HCT116 (cell line): ENCODE results near the gene ARFRP1. TPM values are rescaled to one million over a fixed set of nuclear protein-coding genes. Genes with fewer than 3 reads are reported as not detected.

Experiments
- ATAC-seq: fragments of 200-7000 bp; cut with Tn5 transposase; 2 replicates; pipeline ENCODE4 v1.9.1; 2020; ENCODE audit warnings: mild to moderate bottlenecking, moderate library complexity
- BruUV-seq: library from RNA; stranded (reverse); fragments of 400-500 nt; replicated peaks from 2 replicates; lab custom pipeline; 2021; lab: Mats Ljungman, UMichigan
- CTCF ChIA-PET: fragments of 300-600 bp; sonication (Branson Sonifier 250); formaldehyde crosslinking; loops from one replicate; lab custom pipeline; 2021; ENCODE audit warnings: antibody characterized with exemption; lab: Charles Lee
- POLR2A ChIA-PET: fragments of 300-600, 350-600 bp; sonication (Branson Sonifier 250); formaldehyde crosslinking; loops from one replicate; lab custom pipeline; 2021; ENCODE audit warnings: antibody characterized with exemption; lab: Charles Lee
- RAD21 ChIA-PET, 2 experiments: fragments of 300-600 bp; sonication (Branson Sonifier 250); formaldehyde crosslinking; loops; one replicate each; lab custom pipeline; 2023; ENCODE audit warnings: low total read pairs in 2 of 2; ENCODE audit not compliant: uncharacterized antibody in 2 of 2, unreplicated experiment in 2 of 2, low non-redundant PET in 1 of 2; lab: Charles Lee
- DNase-seq: peaks from one replicate; pipeline ENCODE4 v3.0.0-alpha.2; 2010; ENCODE audit warnings: low read depth, low spot score
- H2AFZ ChIP-seq: fragments of 200-600 bp; shearing (Covaris generic), sonication (generic); 2 replicates; pipeline ENCODE4 v1.6.1; 2017; ENCODE audit warnings: low read depth, mixed run types, mixed read lengths, antibody characterized with exemption, low read length; ENCODE audit not compliant: poor library complexity, severe bottlenecking
- H3K27ac ChIP-seq: 2 replicates; pipeline ENCODE4 v1.5.1; 2012; ENCODE audit warnings: low read depth, low read length
- H3K27me3 ChIP-seq: fragments of 200-600 bp; sonication (generic); 2 replicates; pipeline ENCODE4 v1.6.1; 2016; ENCODE audit warnings: mixed run types, low read length, mixed read lengths; ENCODE audit not compliant: insufficient read depth
- H3K36me3 ChIP-seq, 2 experiments: fragments of 200-500 bp in 1 of 2; fragments of 200-600 bp in 1 of 2; sonication (Bioruptor generic) in 1 of 2; sonication (generic) in 1 of 2; 2 replicates each; pipeline versions ENCODE4 v1.5.1 to v1.6.1; 2014 to 2016; ENCODE audit warnings: low read length in 2 of 2, inconsistent platforms in 1 of 2, mixed read lengths in 1 of 2, mixed run types in 1 of 2; ENCODE audit not compliant: insufficient read depth in 2 of 2, control insufficient read depth in 1 of 2
- H3K4me1 ChIP-seq, 2 experiments: fragments of 200-600 bp in 1 of 2; sonication (generic) in 1 of 2; 2 replicates each; pipeline versions ENCODE4 v1.5.1 to v1.6.1; 2012 to 2017; ENCODE audit warnings: low read length in 2 of 2, inconsistent platforms in 1 of 2, mild to moderate bottlenecking in 1 of 2, mixed read lengths in 1 of 2, mixed run types in 1 of 2, moderate library complexity in 1 of 2; ENCODE audit not compliant: insufficient read depth in 2 of 2, control insufficient read depth in 1 of 2
- H3K4me2 ChIP-seq: fragments of 200-600 bp; sonication (generic); 2 replicates; pipeline ENCODE4 v1.6.1; 2017; ENCODE audit warnings: mixed run types, low read length, mixed read lengths
- H3K4me3 ChIP-seq, 2 experiments: fragments of 200-600 bp in 1 of 2; sonication (generic) in 1 of 2; replicated peaks in 1 of 2; 2 replicates each; pipeline ENCODE4 v1.5.1; 2011 to 2016; ENCODE audit warnings: low read length in 2 of 2, control low read depth in 1 of 2, low read depth in 1 of 2, mild to moderate bottlenecking in 1 of 2, mixed read lengths in 1 of 2, mixed run types in 1 of 2
- H3K79me2 ChIP-seq: fragments of 200-600 bp; sonication (generic); 2 replicates; pipeline ENCODE4 v1.6.1; 2017; ENCODE audit warnings: mild to moderate bottlenecking, mixed run types, low read length, moderate library complexity, mixed read lengths; ENCODE audit not compliant: insufficient read depth
- H3K9ac ChIP-seq: fragments of 200-600 bp; sonication (generic); 2 replicates; pipeline ENCODE4 v1.6.1; 2016; ENCODE audit warnings: low read length, mixed read lengths
- H3K9me2 ChIP-seq: fragments of 200-600 bp; sonication (generic), shearing (Covaris generic); 2 replicates; pipeline ENCODE4 v1.6.1; 2017; ENCODE audit warnings: mixed run types, mild to moderate bottlenecking, moderate library complexity; ENCODE audit not compliant: insufficient read depth
- H3K9me3 ChIP-seq, 2 experiments: fragments of 200-500 bp in 1 of 2; fragments of 200-600 bp in 1 of 2; sonication (Bioruptor generic) in 1 of 2; sonication (generic) in 1 of 2; 2 replicates each; pipeline ENCODE4 v1.6.1; 2014 to 2017; ENCODE audit warnings: low read length in 2 of 2, mixed read lengths in 2 of 2, inconsistent platforms in 1 of 2, low read depth in 1 of 2, mild to moderate bottlenecking in 1 of 2, mixed run types in 1 of 2, moderate library complexity in 1 of 2; ENCODE audit not compliant: control insufficient read depth in 1 of 2, insufficient read depth in 1 of 2
- H4K20me1 ChIP-seq: fragments of 200-600 bp; sonication (generic), shearing (Covaris generic); 2 replicates; pipeline ENCODE4 v1.6.1; 2017; ENCODE audit warnings: mixed run types, mild to moderate bottlenecking, moderate library complexity; ENCODE audit not compliant: insufficient read depth
- CBX3 ChIP-seq: IDR thresholded peaks from 2 replicates; pipeline ENCODE4 v1.6.1; 2012; ENCODE audit warnings: low read depth
- CEBPB ChIP-seq: IDR thresholded peaks from 2 replicates; pipeline ENCODE4 v1.6.1; 2012; ENCODE audit warnings: low read depth
- EGR1 ChIP-seq: IDR thresholded peaks from 2 replicates; pipeline ENCODE4 v1.6.1; 2012; ENCODE audit warnings: low read depth
- ELF1 ChIP-seq: IDR thresholded peaks from 2 replicates; pipeline ENCODE4 v1.6.1; 2012; ENCODE audit warnings: low read depth, borderline replicate concordance
- EZH2 ChIP-seq: fragments of 200-600 bp; sonication (generic); IDR thresholded peaks from 2 replicates; pipeline ENCODE4 v1.6.1; 2017; ENCODE audit warnings: antibody characterized with exemption, mixed run types
- EZH2phosphoT487 ChIP-seq: fragments of 200-600 bp; IDR thresholded peaks from 2 replicates; pipeline ENCODE4 v1.6.1; 2018; ENCODE audit warnings: antibody characterized with exemption, borderline replicate concordance
- FOSL1 ChIP-seq: IDR thresholded peaks from 2 replicates; pipeline ENCODE4 v1.6.1; 2012; ENCODE audit warnings: low read depth
- JUND ChIP-seq: IDR thresholded peaks from 2 replicates; pipeline ENCODE4 v1.6.1; 2012
- POLR2A ChIP-seq: IDR thresholded peaks from 2 replicates; pipeline ENCODE4 v1.7.0; 2011; ENCODE audit warnings: borderline replicate concordance; ENCODE audit not compliant: insufficient read depth, insufficient read length; ENCODE audit errors: extremely low read depth
- POLR2AphosphoS5 ChIP-seq: IDR thresholded peaks from 2 replicates; pipeline ENCODE4 v1.6.1; 2011; ENCODE audit warnings: mild to moderate bottlenecking, low read depth, low read length, moderate library complexity
- RAD21 ChIP-seq: IDR thresholded peaks from 2 replicates; pipeline ENCODE4 v1.6.1; 2012; ENCODE audit warnings: low read depth, mild to moderate bottlenecking
- REST ChIP-seq: IDR thresholded peaks from 2 replicates; pipeline ENCODE4 v1.6.1; 2012; ENCODE audit warnings: low read depth
- SIN3A ChIP-seq: IDR thresholded peaks from 2 replicates; pipeline ENCODE4 v1.6.1; 2012; ENCODE audit warnings: low read depth
- SP1 ChIP-seq: IDR thresholded peaks from 2 replicates; pipeline ENCODE4 v1.6.1; 2012; ENCODE audit warnings: low read depth
- SRF ChIP-seq: IDR thresholded peaks from 2 replicates; pipeline ENCODE4 v1.6.1; 2012; ENCODE audit warnings: low read depth
- TCF7L2 ChIP-seq: IDR thresholded peaks from 2 replicates; pipeline ENCODE4 v1.7.0; 2011; ENCODE audit warnings: borderline replicate concordance, inconsistent platforms; ENCODE audit not compliant: insufficient read depth, insufficient read length; ENCODE audit errors: extremely low read depth
- ZFX ChIP-seq: fragments of 450-650 bp; IDR thresholded peaks from 2 replicates; pipeline ENCODE4 v1.6.1; 2017
- intact Hi-C: fragments of 100-400 bp; cut with micrococcal nuclease; formaldehyde crosslinking; loops from 2 replicates; pipeline ENCODE4 v1.10.0; 2022
- total RNA-seq: library from RNA; stranded (reverse); gene quantifications from one replicate; pipeline ENCODE4 v1.2.1, GENCODE V29; 2021; ENCODE audit not compliant: unreplicated experiment
- TF ChIP-seq, protein P1 (sequence below): IDR thresholded peaks from 2 replicates; pipeline ENCODE4 v1.6.1; 2012
- TF ChIP-seq, protein P2 (sequence below): IDR thresholded peaks from 2 replicates; pipeline ENCODE4 v1.6.1; 2012
- TF ChIP-seq, protein P3 (sequence below), 3 experiments: fragments of 200-600 bp in 1 of 3; sonication (generic) in 1 of 3; IDR thresholded peaks in 2 of 3; conservative IDR thresholded peaks in 1 of 3; 2 replicates each; pipeline ENCODE4 v1.5.1; 2012 to 2017; ENCODE audit warnings: low read depth in 2 of 3, low read length in 2 of 3, antibody characterized with exemption in 1 of 3, borderline replicate concordance in 1 of 3, control low read depth in 1 of 3, mild to moderate bottlenecking in 1 of 3, mixed read lengths in 1 of 3, mixed run types in 1 of 3, moderate library complexity in 1 of 3; ENCODE audit not compliant: insufficient read depth in 1 of 3

Gene ARFRP1
- total RNA-seq, 1 experiment from 2014 or later: 53.7 TPM

DNA sequence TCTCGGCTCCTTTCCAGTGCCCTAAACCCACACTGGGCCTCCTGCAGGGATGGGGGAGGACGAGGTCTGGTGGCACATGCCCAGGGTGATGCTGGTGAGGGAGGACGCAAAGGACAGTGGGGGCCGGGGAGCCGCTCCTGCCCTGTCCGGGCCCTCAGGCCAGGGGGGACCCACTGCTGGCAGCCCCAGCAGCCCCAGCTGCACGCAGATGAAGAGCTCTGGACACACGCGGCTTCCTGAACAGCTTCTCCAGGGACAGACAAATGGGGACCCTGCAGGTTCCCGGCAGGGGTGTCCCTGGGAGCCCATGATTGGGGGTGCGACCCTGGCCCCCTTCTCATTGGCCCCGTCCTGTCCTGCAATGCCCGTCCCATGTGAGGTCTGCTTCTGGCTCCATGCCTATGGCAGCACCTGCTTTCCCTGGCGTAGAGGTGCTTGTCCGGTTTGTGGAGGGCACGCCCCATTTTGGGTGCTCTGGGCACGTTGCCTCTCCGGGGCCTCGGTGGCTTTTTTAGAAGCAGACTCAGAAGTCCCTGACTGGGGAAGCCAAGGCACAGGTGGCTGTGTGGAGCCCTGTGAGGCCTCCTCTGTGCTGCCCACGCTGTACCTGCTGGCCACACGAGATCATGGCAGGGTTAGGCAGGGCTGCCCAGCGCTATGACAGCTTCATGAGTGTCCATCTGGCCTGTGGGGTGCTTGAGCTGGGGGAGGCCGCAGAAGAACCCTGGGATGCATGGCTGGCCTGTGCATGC is 26.7 kb downstream of the ARFRP1 start:
- H2AFZ ChIP-seq: no peak overlapping the region
- H3K9me3 ChIP-seq: no peaks in the 10 kb centered on the region
- H3K79me2 ChIP-seq: peaks cover 30% of the 10 kb centered on the region
- peaks cover 45 to 56% of the 10 kb centered on the region in 2 experiments for H3K4me1 ChIP-seq
- peak overlapping the region; percentile 69 for H3K9ac ChIP-seq
- H3K9me2 ChIP-seq: no peaks in the 10 kb centered on the region
- peak overlapping the region; percentile 100 for H3K27ac ChIP-seq
- H3K36me3 ChIP-seq: peaks cover 2 to 7% of the 10 kb centered on the region in 2 experiments; a peak in 2 of 4 replicates
- H4K20me1 ChIP-seq: no peaks in the 10 kb centered on the region
- intact Hi-C loops: loop anchor here (5.0 kb wide), 1 partner anchor 144 kb away; the partner anchor contains the start of gene PTK6
- BruUV-seq: no TSS peak
- ChIA-PET CTCF (no interaction called here), RAD21 (no interaction called here), POLR2A (interaction anchor here (1.7 to 2.4 kb wide), 3 partner anchors 11 to 23 kb away, joined by 7 to 14 read pairs (median 7); partner anchors contain the start of gene RTEL1)
- DNase-seq: no peak
- peak overlapping the region; percentile 83 for H3K4me2 ChIP-seq
- no peaks in the 10 kb centered on the region for H3K27me3 ChIP-seq
- no peak overlapping the region for H3K4me3 ChIP-seq
- ATAC-seq: no peak
- TF ChIP-seq EZH2phosphoT487 (no peak), CEBPB (no peak), CBX3 (no peak), SP1 (no peak), POLR2A (no peak), RAD21 (no peak), FOSL1 (no peak), JUND (no peak), SRF (no peak), REST (no peak), EZH2 (no peak), TCF7L2 (no peak), POLR2AphosphoS5 (no peak), EGR1 (no peak), ZFX (no peak), ELF1 (no peak), SIN3A (no peak)
- TF ChIP-seq, protein P1, sequence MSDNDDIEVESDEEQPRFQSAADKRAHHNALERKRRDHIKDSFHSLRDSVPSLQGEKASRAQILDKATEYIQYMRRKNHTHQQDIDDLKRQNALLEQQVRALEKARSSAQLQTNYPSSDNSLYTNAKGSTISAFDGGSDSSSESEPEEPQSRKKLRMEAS: no peak
- TF ChIP-seq, protein P2, sequence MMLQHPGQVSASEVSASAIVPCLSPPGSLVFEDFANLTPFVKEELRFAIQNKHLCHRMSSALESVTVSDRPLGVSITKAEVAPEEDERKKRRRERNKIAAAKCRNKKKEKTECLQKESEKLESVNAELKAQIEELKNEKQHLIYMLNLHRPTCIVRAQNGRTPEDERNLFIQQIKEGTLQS: no peak
- TF ChIP-seq, protein P3, sequence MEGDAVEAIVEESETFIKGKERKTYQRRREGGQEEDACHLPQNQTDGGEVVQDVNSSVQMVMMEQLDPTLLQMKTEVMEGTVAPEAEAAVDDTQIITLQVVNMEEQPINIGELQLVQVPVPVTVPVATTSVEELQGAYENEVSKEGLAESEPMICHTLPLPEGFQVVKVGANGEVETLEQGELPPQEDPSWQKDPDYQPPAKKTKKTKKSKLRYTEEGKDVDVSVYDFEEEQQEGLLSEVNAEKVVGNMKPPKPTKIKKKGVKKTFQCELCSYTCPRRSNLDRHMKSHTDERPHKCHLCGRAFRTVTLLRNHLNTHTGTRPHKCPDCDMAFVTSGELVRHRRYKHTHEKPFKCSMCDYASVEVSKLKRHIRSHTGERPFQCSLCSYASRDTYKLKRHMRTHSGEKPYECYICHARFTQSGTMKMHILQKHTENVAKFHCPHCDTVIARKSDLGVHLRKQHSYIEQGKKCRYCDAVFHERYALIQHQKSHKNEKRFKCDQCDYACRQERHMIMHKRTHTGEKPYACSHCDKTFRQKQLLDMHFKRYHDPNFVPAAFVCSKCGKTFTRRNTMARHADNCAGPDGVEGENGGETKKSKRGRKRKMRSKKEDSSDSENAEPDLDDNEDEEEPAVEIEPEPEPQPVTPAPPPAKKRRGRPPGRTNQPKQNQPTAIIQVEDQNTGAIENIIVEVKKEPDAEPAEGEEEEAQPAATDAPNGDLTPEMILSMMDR (IDR thresholded peaks at IDR 0.05 in 2 of 3, conservative IDR thresholded peaks at IDR 0.05 in 1 of 3; ENCODE audit: borderline replicate concordance in 1 of 3, insufficient read depth in 1 of 3, low read depth in 2 of 3, low read length in 2 of 3): no peak
